Measurements from ENCODE around the gene OSBPL3.
A peak's percentile ranks its signal among the peaks of the same experiment; 100 is the strongest.

Gene OSBPL3

GRCh38 chr7:24980534-24981170 is 674 bp upstream of the OSBPL3 start:
- TF ChIP-seq EZH2 (optimal IDR thresholded peaks at IDR 0.05; ENCODE audit: low read depth, low read length) = no peak
- TF ChIP-seq EZH2phosphoT487 (IDR thresholded peaks at IDR 0.05; ENCODE audit: low read length) = no peak
- TF ChIP-seq, protein P1, sequence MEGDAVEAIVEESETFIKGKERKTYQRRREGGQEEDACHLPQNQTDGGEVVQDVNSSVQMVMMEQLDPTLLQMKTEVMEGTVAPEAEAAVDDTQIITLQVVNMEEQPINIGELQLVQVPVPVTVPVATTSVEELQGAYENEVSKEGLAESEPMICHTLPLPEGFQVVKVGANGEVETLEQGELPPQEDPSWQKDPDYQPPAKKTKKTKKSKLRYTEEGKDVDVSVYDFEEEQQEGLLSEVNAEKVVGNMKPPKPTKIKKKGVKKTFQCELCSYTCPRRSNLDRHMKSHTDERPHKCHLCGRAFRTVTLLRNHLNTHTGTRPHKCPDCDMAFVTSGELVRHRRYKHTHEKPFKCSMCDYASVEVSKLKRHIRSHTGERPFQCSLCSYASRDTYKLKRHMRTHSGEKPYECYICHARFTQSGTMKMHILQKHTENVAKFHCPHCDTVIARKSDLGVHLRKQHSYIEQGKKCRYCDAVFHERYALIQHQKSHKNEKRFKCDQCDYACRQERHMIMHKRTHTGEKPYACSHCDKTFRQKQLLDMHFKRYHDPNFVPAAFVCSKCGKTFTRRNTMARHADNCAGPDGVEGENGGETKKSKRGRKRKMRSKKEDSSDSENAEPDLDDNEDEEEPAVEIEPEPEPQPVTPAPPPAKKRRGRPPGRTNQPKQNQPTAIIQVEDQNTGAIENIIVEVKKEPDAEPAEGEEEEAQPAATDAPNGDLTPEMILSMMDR (IDR thresholded peaks at IDR 0.05; ENCODE audit: low read length) = peak; percentile 11; the same call in 1 of the 2 replicates
- H3K27me3 ChIP-seq (replicated peaks; ENCODE audit: insufficient read depth, low read length) = no peaks in the 10 kb centered on the region
- H3K36me3 ChIP-seq (replicated peaks; ENCODE audit: insufficient read depth, low read length) = no peaks in the 10 kb centered on the region
- H3K4me3 ChIP-seq (ENCODE audit: low read length) = peak overlapping the region; percentile 92
- H3K9me2 ChIP-seq (replicated peaks; ENCODE audit: insufficient read depth, low read length) = no peaks in the 10 kb centered on the region
- H3K27ac ChIP-seq (ENCODE audit: low read length) = peak overlapping the region; percentile 92
- peak overlapping the region; percentile 73 for H3K4me2 ChIP-seq (ENCODE audit: low read depth, low read length)
- peaks cover 22% of the 10 kb centered on the region for H3K4me1 ChIP-seq (ENCODE audit: low read length)
- H3K9me3 ChIP-seq (replicated peaks; ENCODE audit: insufficient read depth, low read length) = no peaks in the 10 kb centered on the region
- H3K79me2 ChIP-seq (ENCODE audit: low read length) = peaks cover 36% of the 10 kb centered on the region
- H4K20me1 ChIP-seq (ENCODE audit: insufficient read depth, low read length) = no peaks in the 10 kb centered on the region
- H3K9ac ChIP-seq (ENCODE audit: low read length) = peak overlapping the region; percentile 88
- peak; percentile 67 for DNase-seq
- peaks cover 18% of the 10 kb centered on the region for H3F3A ChIP-seq (ENCODE audit: insufficient read depth, low read length)
- peak overlapping the region; percentile 52 for H2AFZ ChIP-seq (ENCODE audit: low read length)

DNA sequence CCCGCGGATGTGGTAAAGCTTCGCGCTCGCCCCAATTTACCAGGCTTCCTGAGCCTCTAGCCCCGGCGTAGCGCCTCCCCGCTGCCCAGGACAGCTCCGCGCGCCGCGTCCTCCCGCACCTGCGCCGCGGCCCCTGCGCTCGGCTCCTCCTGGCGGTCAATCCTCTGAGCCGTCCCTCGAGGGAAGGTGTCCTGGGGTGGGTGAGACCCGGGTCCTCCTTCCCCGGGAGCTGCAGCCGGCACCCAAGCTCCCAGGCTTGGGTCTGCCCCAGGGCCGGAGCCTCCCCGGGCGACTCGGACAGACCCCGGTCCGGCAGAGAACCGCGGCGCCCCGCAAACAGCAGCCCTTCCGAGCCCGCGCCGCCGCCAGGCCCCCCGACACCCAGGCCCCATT is 512 bp downstream of the OSBPL3 start:
- Histone ChIP-seq H3K4me1 (ENCODE audit: low read length) (peaks cover 23% of the 10 kb centered on the region), H3K79me2 (ENCODE audit: low read length) (peaks cover 48% of the 10 kb centered on the region), H3K9me3 (replicated peaks; ENCODE audit: insufficient read depth, low read length) (no peaks in the 10 kb centered on the region), H3K4me2 (ENCODE audit: low read depth, low read length) (peak overlapping the region; percentile 91; the same call in 1 of the 2 replicates), H3K36me3 (replicated peaks; ENCODE audit: insufficient read depth, low read length) (no peaks in the 10 kb centered on the region), H3K4me3 (ENCODE audit: low read length) (peak overlapping the region; percentile 92), H2AFZ (ENCODE audit: low read length) (peak overlapping the region; percentile 79), H3K27me3 (replicated peaks; ENCODE audit: insufficient read depth, low read length) (no peaks in the 10 kb centered on the region), H3K9me2 (replicated peaks; ENCODE audit: insufficient read depth, low read length) (no peaks in the 10 kb centered on the region), H4K20me1 (ENCODE audit: insufficient read depth, low read length) (peaks cover 8% of the 10 kb centered on the region; the same call in 1 of the 2 replicates), H3K9ac (ENCODE audit: low read length) (peak overlapping the region; percentile 98), H3F3A (ENCODE audit: insufficient read depth, low read length) (peaks cover 18% of the 10 kb centered on the region), H3K27ac (ENCODE audit: low read length) (peak overlapping the region; percentile 92)
- DNase-seq = peak; percentile 88
- TF ChIP-seq, protein P1 (IDR thresholded peaks at IDR 0.05; ENCODE audit: low read length) = peak; percentile 64
- TF ChIP-seq EZH2phosphoT487 (IDR thresholded peaks at IDR 0.05; ENCODE audit: low read length) = no peak

DNA sequence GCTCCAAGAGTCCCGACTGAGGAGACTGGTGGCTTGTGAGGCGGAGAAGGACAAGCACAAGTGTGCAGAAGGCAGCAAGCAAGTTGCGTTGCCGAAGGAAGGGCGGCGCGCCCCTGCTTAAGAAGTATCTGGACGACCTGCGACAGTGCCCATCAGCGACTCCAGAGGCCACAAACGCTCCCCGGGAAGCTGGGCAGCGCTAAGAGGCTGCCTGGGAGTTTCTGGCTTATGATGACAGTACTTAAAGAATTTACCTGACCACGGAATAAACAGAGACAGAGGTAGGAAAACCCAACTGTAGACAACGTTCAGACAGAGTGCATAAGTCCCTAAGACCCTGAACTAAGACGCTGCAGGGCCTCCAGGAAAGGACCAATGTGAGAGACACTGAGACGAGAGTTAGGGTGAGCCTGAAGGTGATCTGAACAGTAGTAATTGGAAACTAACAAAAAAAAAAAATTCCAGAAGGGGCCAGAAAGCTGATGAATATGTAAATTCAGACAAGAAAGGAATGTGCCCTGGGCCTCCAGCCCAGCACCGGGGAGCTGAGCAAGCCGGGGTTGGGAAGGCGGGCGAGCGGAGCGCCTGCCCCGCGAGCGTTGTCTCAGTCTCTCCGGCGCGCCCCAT is 1.0 kb downstream of the OSBPL3 start:
- H3K4me3 ChIP-seq (ENCODE audit: low read length) = peak overlapping the region; percentile 92
- H3K36me3 ChIP-seq (replicated peaks; ENCODE audit: insufficient read depth, low read length) = no peaks in the 10 kb centered on the region
- no peaks in the 10 kb centered on the region for H3K9me2 ChIP-seq (replicated peaks; ENCODE audit: insufficient read depth, low read length)
- H3K27me3 ChIP-seq (replicated peaks; ENCODE audit: insufficient read depth, low read length) = no peaks in the 10 kb centered on the region
- H3K9ac ChIP-seq (ENCODE audit: low read length) = peak overlapping the region; percentile 98
- H4K20me1 ChIP-seq (ENCODE audit: insufficient read depth, low read length) = peaks cover 8% of the 10 kb centered on the region; the same call in 1 of the 2 replicates
- peaks cover 23% of the 10 kb centered on the region for H3K4me1 ChIP-seq (ENCODE audit: low read length)
- peak overlapping the region; percentile 92; the same call in 1 of the 2 replicates for H3K27ac ChIP-seq (ENCODE audit: low read length)
- TF ChIP-seq, protein P1 (IDR thresholded peaks at IDR 0.05; ENCODE audit: low read length) = no peak
- TF ChIP-seq EZH2 (optimal IDR thresholded peaks at IDR 0.05; ENCODE audit: low read depth, low read length) (no peak), EZH2phosphoT487 (IDR thresholded peaks at IDR 0.05; ENCODE audit: low read length) (no peak)
- H3K4me2 ChIP-seq (ENCODE audit: low read depth, low read length) = peak overlapping the region; percentile 91
- no peak for DNase-seq
- H2AFZ ChIP-seq (ENCODE audit: low read length) = peak overlapping the region; percentile 19; the same call in 1 of the 2 replicates
- H3K79me2 ChIP-seq (ENCODE audit: low read length) = peaks cover 53% of the 10 kb centered on the region
- H3F3A ChIP-seq (ENCODE audit: insufficient read depth, low read length) = peaks cover 18% of the 10 kb centered on the region
- no peaks in the 10 kb centered on the region for H3K9me3 ChIP-seq (replicated peaks; ENCODE audit: insufficient read depth, low read length)

All from MM.1S (cell line).